Upper lobe of right lung (tissue), 1 donor: ENCODE data around the gene EPN2. TPM values are rescaled to one million over a fixed set of nuclear protein-coding genes. Genes with fewer than 3 reads are reported as not detected.

Experiments used
- ATAC-seq: fragments of 200-7000 bp; cut with Tn5 transposase; one replicate; pipeline ENCODE4 v1.9.1; 2020; ENCODE audit warnings: mild to moderate bottlenecking, moderate library complexity
- DNase-seq: peaks from one replicate; pipeline ENCODE4 v3.0.0-alpha.2; 2020
- H3K27ac ChIP-seq: fragments of 200-600 bp; one replicate; pipeline ENCODE4 v1.8.0; 2022
- H3K27me3 ChIP-seq: fragments of 200-600 bp; one replicate; pipeline ENCODE4 v1.8.0; 2022; ENCODE audit warnings: mild to moderate bottlenecking
- H3K36me3 ChIP-seq: fragments of 200-600 bp; one replicate; pipeline ENCODE4 v1.8.0; 2022
- H3K4me1 ChIP-seq: fragments of 200-600 bp; one replicate; pipeline ENCODE4 v1.8.0; 2022
- H3K4me3 ChIP-seq: fragments of 200-600 bp; one replicate; pipeline ENCODE4 v1.8.0; 2022; ENCODE audit warnings: mild to moderate bottlenecking
- H3K9me3 ChIP-seq: fragments of 200-600 bp; one replicate; pipeline ENCODE4 v1.8.0; 2022
- CTCF ChIP-seq: fragments of 200-600 bp; IDR thresholded peaks from one replicate; pipeline ENCODE4 v1.8.0; 2022; ENCODE audit warnings: antibody characterized with exemption
- intact Hi-C: fragments of 100-400 bp; cut with DNase I; formaldehyde crosslinking; loops from one replicate; pipeline ENCODE4 v1.11.0; 2022
- total RNA-seq: library from RNA; stranded (reverse); fragmentation: NEBNext Ultra II Directional; extraction: Animal tissue kit (Norgen Biotek cat#: 25700); gene quantifications from one replicate; pipeline ENCODE4 v1.2.1, GENCODE V29; 2021
- donor health status: DM: no; HTN: yes; CAD: no; lungs with severe emphysema.

EPN2 gene
- total RNA-seq, 1 donor from 2014 or later, result 54.5 TPM

- intact Hi-C loops, result no loop called here
- peaks cover 70% of the 10 kb centered on the region for H3K4me1 ChIP-seq
- ATAC-seq, result peak; percentile 12
- no peaks in the 10 kb centered on the region for H3K27me3 ChIP-seq
- no peak for TF ChIP-seq CTCF
- no peak overlapping the region for H3K4me3 ChIP-seq
- no peak for DNase-seq
- no peaks in the 10 kb centered on the region for H3K36me3 ChIP-seq
- H3K27ac ChIP-seq, result peak overlapping the region; percentile 62
- no peaks in the 10 kb centered on the region for H3K9me3 ChIP-seq
Measured at GRCh38 chr17:19268611-19269010, 31.4 kb downstream of the EPN2 start.

DNA sequence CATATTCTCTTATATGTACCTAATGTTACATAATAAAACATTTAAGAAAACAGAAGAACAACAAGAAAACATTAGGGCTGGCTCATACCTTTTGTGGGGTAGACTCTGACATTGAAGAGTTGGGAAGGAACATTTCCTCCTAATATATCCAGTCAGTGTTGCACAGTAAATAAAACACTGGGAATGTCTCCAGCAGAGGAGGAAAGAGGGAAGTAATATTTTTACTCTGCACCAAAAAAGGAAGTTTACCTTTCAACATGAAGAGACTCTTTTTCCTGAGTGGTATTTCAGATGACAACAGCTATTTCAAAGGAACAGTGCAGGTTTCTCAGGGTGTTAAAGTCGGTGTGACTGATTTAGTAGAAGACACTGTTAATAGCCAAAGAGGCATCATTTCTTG lies 31.9 kb downstream of the EPN2 start:
- H3K4me3 ChIP-seq, result no peak overlapping the region
- H3K27ac ChIP-seq, result peak overlapping the region; percentile 62
- peaks cover 65% of the 10 kb centered on the region for H3K4me1 ChIP-seq
- H3K27me3 ChIP-seq, result no peaks in the 10 kb centered on the region
- ATAC-seq (peak; percentile 53), DNase-seq (no peak)
- no peaks in the 10 kb centered on the region for H3K9me3 ChIP-seq
- intact Hi-C loops, result no loop called here
- no peak for TF ChIP-seq CTCF
- no peaks in the 10 kb centered on the region for H3K36me3 ChIP-seq

- Histone ChIP-seq H3K27me3 (no peaks in the 10 kb centered on the region), H3K4me3 (no peak overlapping the region), H3K4me1 (peaks cover 59% of the 10 kb centered on the region), H3K27ac (peak overlapping the region; percentile 62), H3K36me3 (no peaks in the 10 kb centered on the region), H3K9me3 (no peaks in the 10 kb centered on the region)
- TF ChIP-seq CTCF, result no peak
- no peak for ATAC-seq
- intact Hi-C loops, result no loop called here
- no peak for DNase-seq
Measured at GRCh38 chr17:19269641-19270040, 32.5 kb downstream of the EPN2 start.

GRCh38 chr17:19270347-19270703 lies 33.2 kb downstream of the EPN2 start:
- Histone ChIP-seq H3K9me3 (no peaks in the 10 kb centered on the region), H3K4me1 (peaks cover 58% of the 10 kb centered on the region), H3K4me3 (no peak overlapping the region), H3K27ac (peak overlapping the region; percentile 1), H3K27me3 (no peaks in the 10 kb centered on the region), H3K36me3 (no peaks in the 10 kb centered on the region)
- intact Hi-C loops, result no loop called here
- DNase-seq (no peak), ATAC-seq (no peak)
- no peak for TF ChIP-seq CTCF

DNA sequence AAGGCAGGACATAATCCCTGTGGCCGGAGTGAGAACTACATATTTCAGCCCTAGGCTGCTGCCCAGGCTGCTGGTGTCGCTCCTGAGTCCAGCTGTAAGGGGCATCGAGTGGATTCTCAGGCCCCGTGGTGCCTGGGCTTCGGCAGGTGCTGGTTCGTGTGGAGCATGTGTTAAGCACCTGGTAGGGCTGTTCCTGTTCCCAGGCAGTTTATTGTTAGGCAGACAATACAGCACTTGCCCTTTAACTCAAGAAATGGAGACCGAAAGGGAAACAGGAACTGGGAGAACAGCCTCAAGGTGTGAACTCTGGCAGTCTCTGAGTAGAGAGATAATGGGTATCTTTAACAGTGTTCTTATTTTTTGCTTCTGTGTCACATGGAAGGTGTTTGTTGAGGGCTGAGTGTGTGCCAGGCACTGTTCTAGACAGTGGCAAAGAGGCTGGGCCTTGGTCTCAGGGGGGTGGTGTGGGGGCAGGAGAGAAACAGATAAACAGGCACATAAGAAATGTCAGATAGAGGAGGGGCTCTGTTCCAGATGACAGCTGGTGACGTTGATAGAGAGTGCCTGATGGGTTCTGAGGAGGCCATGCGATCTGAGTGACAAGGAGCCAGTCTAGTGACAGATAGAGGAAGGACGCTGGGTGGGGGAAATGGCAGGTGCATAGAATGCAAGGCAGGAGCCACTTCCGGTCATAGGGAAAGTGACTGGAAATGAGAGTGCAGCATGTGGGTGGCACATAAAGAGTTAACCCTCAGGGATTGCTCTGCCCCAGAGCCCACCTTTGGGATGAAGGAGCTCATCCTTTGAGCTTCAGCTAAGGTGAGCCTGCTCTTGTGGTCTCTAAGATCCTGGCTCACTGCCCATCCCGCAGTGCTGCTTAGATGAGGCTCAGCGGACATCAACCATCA lies 33.8 kb downstream of the EPN2 start:
- Histone ChIP-seq H3K27me3 (no peaks in the 10 kb centered on the region), H3K27ac (peak overlapping the region; percentile 1), H3K4me3 (no peak overlapping the region), H3K4me1 (peaks cover 58% of the 10 kb centered on the region), H3K9me3 (no peaks in the 10 kb centered on the region), H3K36me3 (no peaks in the 10 kb centered on the region)
- ATAC-seq (peak; percentile 51), DNase-seq (no peak)
- intact Hi-C loops, result no loop called here
- TF ChIP-seq CTCF, result peak; percentile 24
